ENCODE data around the gene SOX8. TPM values are rescaled to one million over a fixed set of nuclear protein-coding genes. Genes with fewer than 3 reads are reported as not detected.

Gene SOX8
- total and polyA plus RNA-seq, 2 donors (not counting 1 experiment from before 2014, with no cell fraction given) = 0.03 TPM; not detected in 1

DNA sequence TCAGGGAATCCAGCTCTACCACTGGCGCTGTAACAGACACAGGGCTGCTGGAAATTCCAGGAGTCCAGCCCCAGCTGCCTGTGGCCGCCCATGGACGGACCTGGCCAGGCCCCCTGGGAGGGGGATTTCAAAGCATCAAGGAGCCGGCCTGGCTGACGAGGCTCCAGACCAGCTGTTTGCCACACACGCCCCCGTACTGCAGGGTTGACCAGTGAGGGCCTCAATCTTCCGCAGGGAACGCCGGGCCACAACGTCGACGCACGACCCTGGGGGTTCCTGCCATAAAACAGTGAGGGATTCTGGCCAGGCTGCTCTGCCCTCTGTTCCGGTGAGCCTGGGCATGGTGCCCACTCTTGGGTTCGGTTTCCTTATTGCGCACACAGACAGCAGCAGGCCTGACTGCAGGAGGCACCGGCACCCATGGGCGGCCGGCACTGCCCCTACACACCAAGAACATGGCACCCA, 14.5 kb upstream of the SOX8 start:
- H3K27me3 ChIP-seq (ENCODE audit: control insufficient read depth, insufficient read depth, low read length) = no peaks in the 10 kb centered on the region
- TF ChIP-seq, protein P1, sequence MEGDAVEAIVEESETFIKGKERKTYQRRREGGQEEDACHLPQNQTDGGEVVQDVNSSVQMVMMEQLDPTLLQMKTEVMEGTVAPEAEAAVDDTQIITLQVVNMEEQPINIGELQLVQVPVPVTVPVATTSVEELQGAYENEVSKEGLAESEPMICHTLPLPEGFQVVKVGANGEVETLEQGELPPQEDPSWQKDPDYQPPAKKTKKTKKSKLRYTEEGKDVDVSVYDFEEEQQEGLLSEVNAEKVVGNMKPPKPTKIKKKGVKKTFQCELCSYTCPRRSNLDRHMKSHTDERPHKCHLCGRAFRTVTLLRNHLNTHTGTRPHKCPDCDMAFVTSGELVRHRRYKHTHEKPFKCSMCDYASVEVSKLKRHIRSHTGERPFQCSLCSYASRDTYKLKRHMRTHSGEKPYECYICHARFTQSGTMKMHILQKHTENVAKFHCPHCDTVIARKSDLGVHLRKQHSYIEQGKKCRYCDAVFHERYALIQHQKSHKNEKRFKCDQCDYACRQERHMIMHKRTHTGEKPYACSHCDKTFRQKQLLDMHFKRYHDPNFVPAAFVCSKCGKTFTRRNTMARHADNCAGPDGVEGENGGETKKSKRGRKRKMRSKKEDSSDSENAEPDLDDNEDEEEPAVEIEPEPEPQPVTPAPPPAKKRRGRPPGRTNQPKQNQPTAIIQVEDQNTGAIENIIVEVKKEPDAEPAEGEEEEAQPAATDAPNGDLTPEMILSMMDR (conservative IDR thresholded peaks at IDR 0.05 in 1 of 2, IDR thresholded peaks at IDR 0.05 in 1 of 2; ENCODE audit: low read depth in 1 of 2, low read length in 2 of 2) = no peak
- no peak for TF ChIP-seq EZH2 (IDR thresholded peaks at IDR 0.05; ENCODE audit: low read length, missing control alignments)
- DNase-seq (ENCODE audit: low read depth in 2 of 2) = no peak
- H3K27ac ChIP-seq (ENCODE audit: insufficient read depth, low read length) = no peak overlapping the region
- no peak overlapping the region for H3K4me3 ChIP-seq (replicated peaks in 1 of 4; ENCODE audit: control extremely low read depth in 1 of 4, insufficient read depth in 1 of 4, low read depth in 3 of 4, low read length in 4 of 4)
- H3K79me2 ChIP-seq (ENCODE audit: control insufficient read depth, insufficient read depth, low read length) = no peaks in the 10 kb centered on the region
- H3K9me3 ChIP-seq (ENCODE audit: control insufficient read depth, insufficient read depth, low read depth, low read length) = peaks cover 1% of the 10 kb centered on the region
- no peak overlapping the region for H3K9ac ChIP-seq (ENCODE audit: insufficient read depth, low read length)
- peaks cover 2% of the 10 kb centered on the region for H3K4me1 ChIP-seq (ENCODE audit: control insufficient read depth, extremely low read depth, insufficient read depth, low read length)
- no peaks in the 10 kb centered on the region for H4K20me1 ChIP-seq (ENCODE audit: control insufficient read depth, extremely low read depth, insufficient read depth, low read length)
- no peaks in the 10 kb centered on the region for H3K36me3 ChIP-seq (ENCODE audit: control insufficient read depth, insufficient read depth, low read length)
- H2AFZ ChIP-seq (ENCODE audit: low read length) = no peak overlapping the region
- H3K4me2 ChIP-seq (ENCODE audit: extremely low read depth, insufficient read depth, low read length) = no peak overlapping the region

DNA sequence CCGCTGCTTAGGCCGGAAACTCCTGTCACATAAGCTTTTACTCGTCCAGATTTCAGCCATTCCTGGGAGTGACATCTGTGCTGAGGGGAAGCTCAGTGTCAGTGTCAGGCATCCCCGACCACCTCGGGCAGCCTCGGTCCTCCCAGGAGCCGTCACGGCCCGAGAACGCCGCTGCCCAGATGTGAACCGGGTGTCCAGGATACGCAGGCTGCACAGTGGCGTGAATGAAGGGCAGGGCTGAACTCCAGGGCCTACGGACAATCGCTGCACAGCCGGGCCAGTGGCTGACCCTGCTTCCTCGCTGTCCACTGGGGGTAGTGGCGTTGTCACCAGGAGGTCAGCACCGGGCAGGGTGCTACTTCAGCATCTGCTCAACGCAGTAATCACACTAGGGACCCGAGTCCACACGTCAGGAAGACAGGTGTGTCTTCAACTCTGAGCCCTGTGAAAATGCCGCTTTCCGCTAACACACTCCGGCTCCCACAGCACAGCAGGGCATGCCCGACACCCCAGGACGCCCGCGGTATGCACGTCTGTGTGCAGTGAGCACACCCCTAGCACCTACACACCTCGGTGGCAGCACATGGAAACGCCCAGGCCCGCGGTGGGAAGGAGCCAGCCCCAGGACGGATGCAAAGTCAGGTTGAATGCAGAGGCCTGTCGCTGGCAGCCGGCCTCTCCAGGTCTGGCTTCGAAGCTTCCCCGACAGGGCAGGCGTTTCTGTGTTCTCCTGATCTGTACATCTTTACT, 13.8 kb upstream of the SOX8 start:
- Histone ChIP-seq H3K27me3 (ENCODE audit: control insufficient read depth, insufficient read depth, low read length) (peaks cover 3% of the 10 kb centered on the region), H3K4me2 (ENCODE audit: extremely low read depth, insufficient read depth, low read length) (no peak overlapping the region)
- no peak for DNase-seq (ENCODE audit: low read depth in 2 of 2)

DNA sequence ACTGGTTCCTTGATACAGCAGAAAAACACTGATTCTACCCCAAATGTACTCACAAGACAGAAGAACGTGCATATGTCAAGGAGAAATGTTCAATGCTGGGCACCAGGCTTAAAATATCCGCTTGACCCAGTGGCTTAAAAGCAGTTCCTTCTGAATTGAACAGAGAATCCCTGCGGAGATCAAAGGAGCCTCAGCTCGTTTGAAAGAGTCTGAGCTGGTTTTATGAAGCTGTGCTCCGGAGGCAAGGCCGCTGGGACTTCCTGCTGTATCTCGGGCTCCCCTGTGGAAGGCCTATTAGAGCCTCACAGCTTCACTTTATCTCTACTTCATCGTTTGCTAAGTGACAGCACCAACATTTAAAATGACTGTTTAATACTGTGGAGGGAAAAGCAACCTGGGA, 12.9 kb upstream of the SOX8 start:
- no peaks in the 10 kb centered on the region for H3K36me3 ChIP-seq (ENCODE audit: control insufficient read depth, insufficient read depth, low read length)
- peaks cover 4% of the 10 kb centered on the region for H3K27me3 ChIP-seq (ENCODE audit: control insufficient read depth, insufficient read depth, low read length)
- no peaks in the 10 kb centered on the region for H3K79me2 ChIP-seq (ENCODE audit: control insufficient read depth, insufficient read depth, low read length)
- H3K4me1 ChIP-seq (ENCODE audit: control insufficient read depth, extremely low read depth, insufficient read depth, low read length) = peaks cover 2% of the 10 kb centered on the region
- H3K4me3 ChIP-seq (replicated peaks in 1 of 4; ENCODE audit: control extremely low read depth in 1 of 4, insufficient read depth in 1 of 4, low read depth in 3 of 4, low read length in 4 of 4) = no peak overlapping the region
- no peak overlapping the region for H2AFZ ChIP-seq (ENCODE audit: low read length)
- no peak for DNase-seq (ENCODE audit: low read depth in 2 of 2)
- H3K9ac ChIP-seq (ENCODE audit: insufficient read depth, low read length) = no peak overlapping the region
- peaks cover 1% of the 10 kb centered on the region for H3K9me3 ChIP-seq (ENCODE audit: control insufficient read depth, insufficient read depth, low read depth, low read length)
- H3K4me2 ChIP-seq (ENCODE audit: extremely low read depth, insufficient read depth, low read length) = no peak overlapping the region
- H3K27ac ChIP-seq (ENCODE audit: insufficient read depth, low read length) = no peak overlapping the region
- H4K20me1 ChIP-seq (ENCODE audit: control insufficient read depth, extremely low read depth, insufficient read depth, low read length) = no peaks in the 10 kb centered on the region
- TF ChIP-seq, protein P1 (conservative IDR thresholded peaks at IDR 0.05 in 1 of 2, IDR thresholded peaks at IDR 0.05 in 1 of 2; ENCODE audit: low read depth in 1 of 2, low read length in 2 of 2) = no peak
- no peak for TF ChIP-seq EZH2 (IDR thresholded peaks at IDR 0.05; ENCODE audit: low read length, missing control alignments)

More for the DNA sequence above, 13.8 kb upstream of the SOX8 start:
- peaks cover 1% of the 10 kb centered on the region for H3K9me3 ChIP-seq (ENCODE audit: control insufficient read depth, insufficient read depth, low read depth, low read length)
- H3K27ac ChIP-seq (ENCODE audit: insufficient read depth, low read length) = no peak overlapping the region
- H3K4me1 ChIP-seq (ENCODE audit: control insufficient read depth, extremely low read depth, insufficient read depth, low read length) = peaks cover 2% of the 10 kb centered on the region
- no peak for TF ChIP-seq EZH2 (IDR thresholded peaks at IDR 0.05; ENCODE audit: low read length, missing control alignments)
- TF ChIP-seq, protein P1 (conservative IDR thresholded peaks at IDR 0.05 in 1 of 2, IDR thresholded peaks at IDR 0.05 in 1 of 2; ENCODE audit: low read depth in 1 of 2, low read length in 2 of 2) = no peak
- no peaks in the 10 kb centered on the region for H3K36me3 ChIP-seq (ENCODE audit: control insufficient read depth, insufficient read depth, low read length)
- no peak overlapping the region for H3K4me3 ChIP-seq (replicated peaks in 1 of 4; ENCODE audit: control extremely low read depth in 1 of 4, insufficient read depth in 1 of 4, low read depth in 3 of 4, low read length in 4 of 4)
- no peak overlapping the region for H2AFZ ChIP-seq (ENCODE audit: low read length)
- H3K79me2 ChIP-seq (ENCODE audit: control insufficient read depth, insufficient read depth, low read length) = no peaks in the 10 kb centered on the region
- no peaks in the 10 kb centered on the region for H4K20me1 ChIP-seq (ENCODE audit: control insufficient read depth, extremely low read depth, insufficient read depth, low read length)
- H3K9ac ChIP-seq (ENCODE audit: insufficient read depth, low read length) = no peak overlapping the region

Measured in fibroblast of lung (primary cell).